Left ventricle myocardium inferior (tissue), 1 donor: ENCODE results near the gene CSTF3. TPM values are rescaled to one million over a fixed set of nuclear protein-coding genes. Genes with fewer than 3 reads are reported as not detected.

ENCODE experiments used
- DNase-seq: peaks from one replicate; pipeline ENCODE4 v3.0.0-alpha.2; 2020
- H3K27ac ChIP-seq: fragments of 200-600 bp; replicated peaks from 2 replicates; pipeline ENCODE4 v1.8.0; 2021
- H3K27me3 ChIP-seq: fragments of 200-600 bp; 2 replicates; pipeline ENCODE4 v1.8.0; 2021; ENCODE audit warnings: low read depth
- H3K36me3 ChIP-seq: fragments of 200-600 bp; 2 replicates; pipeline ENCODE4 v1.8.0; 2021
- H3K4me1 ChIP-seq: fragments of 200-600 bp; 2 replicates; pipeline ENCODE4 v1.8.0; 2021
- H3K4me3 ChIP-seq: fragments of 200-600 bp; 2 replicates; pipeline ENCODE4 v1.8.0; 2021; ENCODE audit warnings: mild to moderate bottlenecking, moderate library complexity
- H3K9me3 ChIP-seq: fragments of 200-600 bp; replicated peaks from 2 replicates; pipeline ENCODE4 v1.8.0; 2021
- intact Hi-C: fragments of 100-400 bp; cut with micrococcal nuclease; formaldehyde crosslinking; loops from one replicate; pipeline ENCODE4 v1.11.0; 2022
- total RNA-seq: library from RNA; stranded (reverse); fragmentation: NEBNext Ultra II Directional; extraction: Animal tissue kit (Norgen Biotek cat#: 25700); gene quantifications from one replicate; pipeline ENCODE4 v1.2.1, GENCODE V29; 2021
- TF ChIP-seq, protein P1 (sequence below): fragments of 200-600 bp; IDR thresholded peaks from 2 replicates; pipeline ENCODE4 v1.8.0; 2021; ENCODE audit warnings: antibody characterized with exemption, mild to moderate bottlenecking, borderline replicate concordance
- donor health status: DM: no; HTN: yes; CAD: no; lungs with severe emphysema.

The CSTF3 gene
- total RNA-seq, 1 donor from 2014 or later = 11.1 TPM

GRCh38 chr11:33045551-33046255, 115.6 kb downstream of the CSTF3 start:
- Histone ChIP-seq H3K4me3 (no peak overlapping the region), H3K27ac (no peak overlapping the region), H3K36me3 (peaks cover 32% of the 10 kb centered on the region), H3K27me3 (no peaks in the 10 kb centered on the region), H3K4me1 (peaks cover 9% of the 10 kb centered on the region), H3K9me3 (no peaks in the 10 kb centered on the region)
- no peak for DNase-seq
- TF ChIP-seq, protein P1, sequence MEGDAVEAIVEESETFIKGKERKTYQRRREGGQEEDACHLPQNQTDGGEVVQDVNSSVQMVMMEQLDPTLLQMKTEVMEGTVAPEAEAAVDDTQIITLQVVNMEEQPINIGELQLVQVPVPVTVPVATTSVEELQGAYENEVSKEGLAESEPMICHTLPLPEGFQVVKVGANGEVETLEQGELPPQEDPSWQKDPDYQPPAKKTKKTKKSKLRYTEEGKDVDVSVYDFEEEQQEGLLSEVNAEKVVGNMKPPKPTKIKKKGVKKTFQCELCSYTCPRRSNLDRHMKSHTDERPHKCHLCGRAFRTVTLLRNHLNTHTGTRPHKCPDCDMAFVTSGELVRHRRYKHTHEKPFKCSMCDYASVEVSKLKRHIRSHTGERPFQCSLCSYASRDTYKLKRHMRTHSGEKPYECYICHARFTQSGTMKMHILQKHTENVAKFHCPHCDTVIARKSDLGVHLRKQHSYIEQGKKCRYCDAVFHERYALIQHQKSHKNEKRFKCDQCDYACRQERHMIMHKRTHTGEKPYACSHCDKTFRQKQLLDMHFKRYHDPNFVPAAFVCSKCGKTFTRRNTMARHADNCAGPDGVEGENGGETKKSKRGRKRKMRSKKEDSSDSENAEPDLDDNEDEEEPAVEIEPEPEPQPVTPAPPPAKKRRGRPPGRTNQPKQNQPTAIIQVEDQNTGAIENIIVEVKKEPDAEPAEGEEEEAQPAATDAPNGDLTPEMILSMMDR = no peak
- intact Hi-C loops = no loop called here

- no peaks in the 10 kb centered on the region for H3K9me3 ChIP-seq
- no peak overlapping the region for H3K27ac ChIP-seq
- H3K4me3 ChIP-seq = no peak overlapping the region
- peaks cover 23% of the 10 kb centered on the region for H3K4me1 ChIP-seq
- peaks cover 32% of the 10 kb centered on the region for H3K36me3 ChIP-seq
- H3K27me3 ChIP-seq = no peaks in the 10 kb centered on the region
- TF ChIP-seq, protein P1 = no peak
- intact Hi-C loops = no loop called here
- DNase-seq = no peak
Measured at GRCh38 chr11:33044285-33044756, 117.0 kb downstream of the CSTF3 start.

DNA sequence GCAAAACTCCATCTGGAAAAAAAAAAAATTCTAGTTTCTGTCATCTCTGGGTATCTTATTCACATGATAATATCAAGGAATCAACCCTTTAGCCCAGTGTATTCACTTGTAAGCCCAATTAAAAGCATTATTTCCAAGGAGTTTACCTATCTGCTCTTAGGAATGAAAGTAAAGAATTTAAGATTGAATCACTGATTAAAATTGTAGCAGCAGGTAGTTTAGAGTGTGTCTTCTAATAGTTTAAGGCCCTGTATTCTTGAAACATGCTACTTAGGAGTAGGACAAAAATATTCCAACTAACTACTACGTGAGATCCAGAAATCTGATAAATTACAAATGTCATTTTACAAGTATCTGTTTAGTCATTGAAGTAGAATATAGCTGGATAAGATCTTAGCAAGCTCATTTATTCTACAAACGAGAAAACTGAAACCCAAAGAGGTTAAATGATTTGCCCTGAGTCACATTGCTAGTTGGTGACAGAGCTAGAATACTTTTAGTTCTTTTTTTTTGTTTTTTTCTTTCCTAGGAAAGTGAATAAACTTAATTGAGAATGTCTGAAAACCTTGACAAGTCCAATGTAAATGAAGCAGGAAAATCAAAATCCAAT, 118.0 kb downstream of the CSTF3 start:
- TF ChIP-seq, protein P1 = no peak
- Histone ChIP-seq H3K9me3 (no peaks in the 10 kb centered on the region), H3K4me1 (peaks cover 28% of the 10 kb centered on the region), H3K27ac (no peak overlapping the region), H3K4me3 (no peak overlapping the region), H3K36me3 (peaks cover 29% of the 10 kb centered on the region), H3K27me3 (no peaks in the 10 kb centered on the region)
- intact Hi-C loops = no loop called here
- no peak for DNase-seq

GRCh38 chr11:33040862-33041453, 120.3 kb downstream of the CSTF3 start:
- intact Hi-C loops = no loop called here
- peak overlapping the region; percentile 90 for H3K4me3 ChIP-seq
- H3K36me3 ChIP-seq = peaks cover 9% of the 10 kb centered on the region
- H3K27me3 ChIP-seq = no peaks in the 10 kb centered on the region
- no peak for DNase-seq
- H3K9me3 ChIP-seq = no peaks in the 10 kb centered on the region
- TF ChIP-seq, protein P1 = no peak
- peaks cover 28% of the 10 kb centered on the region for H3K4me1 ChIP-seq
- H3K27ac ChIP-seq = peak overlapping the region; percentile 100

GRCh38 chr11:33040033-33040861, 121.0 kb downstream of the CSTF3 start:
- TF ChIP-seq, protein P1 = no peak
- DNase-seq = no peak
- peak overlapping the region; percentile 90 for H3K4me3 ChIP-seq
- no peaks in the 10 kb centered on the region for H3K27me3 ChIP-seq
- no peaks in the 10 kb centered on the region for H3K9me3 ChIP-seq
- intact Hi-C loops = no loop called here
- peaks cover 28% of the 10 kb centered on the region for H3K4me1 ChIP-seq
- peak overlapping the region; percentile 100 for H3K27ac ChIP-seq
- H3K36me3 ChIP-seq = peaks cover 7% of the 10 kb centered on the region
